Spleen (tissue), 11 donors: ENCODE results near the gene KMT2D. TPM values are rescaled to one million over a fixed set of nuclear protein-coding genes. Genes with fewer than 3 reads are reported as not detected.

Experiments used
- DNase-seq: peaks from one replicate; pipeline ENCODE4 v3.0.0-alpha.2; 2020
- H3K27ac ChIP-seq, 8 donors: fragments of 200-600 bp; sonication (generic) in 7 of 8; 1 replicate in 4 of 8; 2 replicates in 4 of 8; pipeline versions ENCODE4 v1.5.0 to v1.8.0; 2016 to 2021; ENCODE audit warnings: inconsistent platforms in 4 of 8, mild to moderate bottlenecking in 4 of 8, moderate library complexity in 1 of 8
- H3K27me3 ChIP-seq, 7 donors: fragments of 200-600 bp; sonication (generic) in 6 of 7; replicated peaks in 1 of 7; 1 replicate in 4 of 7; 2 replicates in 3 of 7; pipeline versions ENCODE4 v1.5.0 to v1.8.0; 2016 to 2021; ENCODE audit warnings: inconsistent platforms in 3 of 7, mild to moderate bottlenecking in 1 of 7
- H3K36me3 ChIP-seq, 6 donors: fragments of 200-600 bp; sonication (generic) in 5 of 6; 1 replicate in 4 of 6; 2 replicates in 2 of 6; pipeline versions ENCODE4 v1.5.0 to v1.8.0; 2016 to 2021; ENCODE audit warnings: inconsistent platforms in 2 of 6
- H3K4me1 ChIP-seq, 6 donors: fragments of 200-600 bp; sonication (generic) in 5 of 6; 1 replicate in 3 of 6; 2 replicates in 3 of 6; pipeline versions ENCODE4 v1.5.0 to v1.8.0; 2016 to 2021; ENCODE audit warnings: inconsistent platforms in 3 of 6
- H3K4me3 ChIP-seq, 8 donors: fragments of 200-600 bp; sonication (generic) in 7 of 8; 1 replicate in 4 of 8; 2 replicates in 4 of 8; pipeline versions ENCODE4 v1.5.0 to v1.8.0; 2016 to 2021; ENCODE audit warnings: inconsistent platforms in 4 of 8, mild to moderate bottlenecking in 4 of 8, moderate library complexity in 2 of 8
- H3K9me3 ChIP-seq, 8 donors: fragments of 200-600 bp; sonication (generic) in 7 of 8; 1 replicate in 4 of 8; 2 replicates in 4 of 8; pipeline versions ENCODE4 v1.5.0 to v1.8.0; 2016 to 2021; ENCODE audit warnings: inconsistent platforms in 4 of 8
- CTCF ChIP-seq, 11 experiments: fragments of 200-600 bp in 7 of 11; fragments of 450-650 bp in 4 of 11; sonication (generic) in 4 of 11; IDR thresholded peaks in 8 of 11; conservative IDR thresholded peaks in 3 of 11; 1 replicate in 7 of 11; 2 replicates in 4 of 11; pipeline versions ENCODE4 v1.4.0 to v1.8.0; 2016 to 2021; ENCODE audit warnings: antibody characterized with exemption in 11 of 11, inconsistent platforms in 4 of 11, mild to moderate bottlenecking in 1 of 11
- POLR2A ChIP-seq, 3 donors: fragments of 450-650 bp; IDR thresholded peaks; one replicate each; pipeline ENCODE4 v1.5.1; 2017; ENCODE audit warnings: antibody characterized with exemption in 3 of 3, mild to moderate bottlenecking in 1 of 3
- POLR2AphosphoS5 ChIP-seq, 3 donors: sonication (generic); formaldehyde crosslinking; IDR thresholded peaks; one replicate each; pipeline ENCODE4 v1.5.1; 2017; ENCODE audit warnings: antibody characterized with exemption in 3 of 3
- WGBS, 5 donors: extraction: QIAGEN DNeasy Blood & Tissue Kit in 3 of 5; methylation state at CpG; one replicate each; pipeline versions ENCODE4 v1.1.5 to v1.1.7; 2013 to 2018; 5-methylcytosine and 5-hydroxymethylcytosine counted together
- intact Hi-C: fragments of 100-400 bp; cut with DNase I; formaldehyde crosslinking; loops from one replicate; pipeline ENCODE4 v1.15.0; 2023; ENCODE audit warnings: low total_unique reads
- polyA plus RNA-seq, 3 donors: library from polyadenylated mRNA; stranded (reverse); fragments of 200-250 nt; gene quantifications; one replicate each; pipeline ENCODE4 v1.2.1, GENCODE V29; 2013
- total RNA-seq, 7 donors: library from RNA; depleted of rRNA in 3 of 7; stranded (reverse); fragments of >200 nt in 3 of 7; fragmentation: NEBNext Ultra II Directional in 4 of 7; extraction: Animal tissue kit (Norgen Biotek cat#: 25700) in 4 of 7; gene quantifications; one replicate each; pipeline versions ENCODE4 v1.1.0 to v1.2.1, GENCODE V29; 2016 to 2021
- donor health status: healthy with polysubstance abuse.
- donor health status: DM: no; HTN: no; CAD: no; lungs with moderate emphysema.
- donor health status: DM: no; HTN: no; CAD: no.
- donor health status: Bipolar disorder and iron deficiency.
- donor health status: healthy.
- donor health status: DM: no; HTN: no; CAD: no.
- donor health status: DM: yes; HTN: yes; CAD: no.

KMT2D gene
- total and polyA plus RNA-seq, 10 donors = 5.1 to 172 (median 140) TPM

- Histone ChIP-seq H3K4me3 (no peak overlapping the region), H3K36me3 (peaks cover 21 to 100% (median 99%) of the 10 kb centered on the region in 6 donors), H3K27ac (no peak overlapping the region), H3K27me3 (no peaks in the 10 kb centered on the region), H3K9me3 (no peaks in the 10 kb centered on the region), H3K4me1 (peaks cover 0 to 10% (median 0%) of the 10 kb centered on the region in 6 donors)
- TF ChIP-seq CTCF (IDR thresholded peaks at IDR 0.05 in 8 of 11, conservative IDR thresholded peaks at IDR 0.05 in 3 of 11) = no peak
- no peak for TF ChIP-seq POLR2AphosphoS5 (IDR thresholded peaks at IDR 0.05)
- TF ChIP-seq POLR2A (IDR thresholded peaks at IDR 0.05) = no peak
- intact Hi-C loops = no loop called here
- 94 to 99% (median 97%) methylated on average over 11 to 12 of the region's 12 CpGs for WGBS, 5 donors
- DNase-seq = no peak
Observed at GRCh38 chr12:49046129-49046895, 14.3 kb downstream of the KMT2D start.

GRCh38 chr12:49044660-49045059, 15.9 kb downstream of the KMT2D start:
- Histone ChIP-seq H3K4me3 (no peak overlapping the region), H3K4me1 (peaks cover 0 to 10% (median 0%) of the 10 kb centered on the region in 6 donors), H3K9me3 (no peaks in the 10 kb centered on the region), H3K36me3 (peaks cover 21 to 100% (median 99%) of the 10 kb centered on the region in 6 donors), H3K27ac (peak overlapping the region in 1 of 8 donors; percentile 4), H3K27me3 (no peaks in the 10 kb centered on the region)
- intact Hi-C loops = no loop called here
- DNase-seq = no peak
- 97 to 99% (median 97%) methylated on average over 11 to 12 of the region's 12 CpGs for WGBS, 5 donors
- TF ChIP-seq POLR2A (IDR thresholded peaks at IDR 0.05) = no peak
- TF ChIP-seq POLR2AphosphoS5 (IDR thresholded peaks at IDR 0.05) = peak in 2 of 3 donors; percentile 45 to 68

GRCh38 chr12:49043856-49044258, 16.7 kb downstream of the KMT2D start:
- WGBS, 5 donors = 51 to 63% (median 59%) methylated on average over 11 of the region's 11 CpGs
- H3K36me3 ChIP-seq = peaks cover 16 to 100% (median 99%) of the 10 kb centered on the region in 6 donors
- no peaks in the 10 kb centered on the region for H3K27me3 ChIP-seq
- H3K9me3 ChIP-seq = no peaks in the 10 kb centered on the region
- intact Hi-C loops = no loop called here
- TF ChIP-seq POLR2A (IDR thresholded peaks at IDR 0.05) (no peak), CTCF (IDR thresholded peaks at IDR 0.05 in 8 of 11, conservative IDR thresholded peaks at IDR 0.05 in 3 of 11) (peak; percentile 30 to 82 (median 60)), POLR2AphosphoS5 (IDR thresholded peaks at IDR 0.05) (peak; percentile 34 to 54 (median 40))
- peak overlapping the region in 2 of 8 donors; percentile 9 to 36 for H3K27ac ChIP-seq
- H3K4me3 ChIP-seq = no peak overlapping the region
- DNase-seq = peak; percentile 93
- H3K4me1 ChIP-seq = peaks cover 0 to 10% (median 0%) of the 10 kb centered on the region in 6 donors

GRCh38 chr12:49043241-49043640, 17.4 kb downstream of the KMT2D start:
- Histone ChIP-seq H3K27ac (no peak overlapping the region), H3K27me3 (no peaks in the 10 kb centered on the region), H3K9me3 (no peaks in the 10 kb centered on the region), H3K4me3 (no peak overlapping the region), H3K4me1 (peaks cover 0 to 10% (median 0%) of the 10 kb centered on the region in 6 donors), H3K36me3 (peaks cover 16 to 100% (median 99%) of the 10 kb centered on the region in 6 donors)
- WGBS, 5 donors = 91 to 97% (median 96%) methylated on average over 4 of the region's 4 CpGs
- intact Hi-C loops = no loop called here
- TF ChIP-seq POLR2A (IDR thresholded peaks at IDR 0.05) (no peak), CTCF (IDR thresholded peaks at IDR 0.05 in 8 of 11, conservative IDR thresholded peaks at IDR 0.05 in 3 of 11) (no peak), POLR2AphosphoS5 (IDR thresholded peaks at IDR 0.05) (no peak)
- no peak for DNase-seq
